Transverse colon (tissue), 4 donors: ENCODE data around the gene PPP1R1B. TPM values are rescaled to one million over a fixed set of nuclear protein-coding genes. Genes with fewer than 3 reads are reported as not detected.

ENCODE experiments used
- DNase-seq: peaks from one replicate; pipeline ENCODE4 v3.0.0-alpha.2; 2019
- H3K27ac ChIP-seq, 4 donors: fragments of 200-600 bp; sonication (generic); 2 replicates each; pipeline ENCODE4 v1.5.1; 2016 to 2018; ENCODE audit warnings: inconsistent platforms in 4 of 4
- H3K27me3 ChIP-seq: fragments of 200-600 bp; sonication (generic); 2 replicates; pipeline ENCODE4 v1.5.1; 2017; ENCODE audit warnings: inconsistent platforms
- H3K36me3 ChIP-seq, 4 donors: fragments of 200-600 bp; sonication (generic); 2 replicates each; pipeline ENCODE4 v1.5.1; 2017 to 2019; ENCODE audit warnings: inconsistent platforms in 4 of 4
- H3K4me1 ChIP-seq, 4 donors: fragments of 200-600 bp; sonication (generic); 2 replicates each; pipeline ENCODE4 v1.5.1; 2017 to 2020; ENCODE audit warnings: inconsistent platforms in 4 of 4
- H3K4me3 ChIP-seq, 4 donors: fragments of 200-600 bp; sonication (generic); 1 replicate in 1 of 4; 2 replicates in 3 of 4; pipeline versions ENCODE4 v1.5.1 to v1.6.1; 2017 to 2019; ENCODE audit warnings: inconsistent platforms in 4 of 4
- H3K9me3 ChIP-seq, 2 donors: fragments of 200-600 bp; sonication (generic); 2 replicates each; pipeline ENCODE4 v1.5.1; 2017 to 2019; ENCODE audit warnings: inconsistent platforms in 2 of 2
- EP300 ChIP-seq: sonication (generic); formaldehyde crosslinking; IDR thresholded peaks from one replicate; pipeline ENCODE4 v1.6.1; 2017; ENCODE audit warnings: antibody characterized with exemption, low read depth
- POLR2A ChIP-seq: fragments of 450-650 bp; IDR thresholded peaks from one replicate; pipeline ENCODE4 v1.6.1; 2016; ENCODE audit warnings: antibody characterized with exemption, mild to moderate bottlenecking, moderate library complexity
- POLR2AphosphoS5 ChIP-seq, 3 donors: sonication (generic); formaldehyde crosslinking; IDR thresholded peaks; one replicate each; pipeline ENCODE4 v1.6.1; 2016; ENCODE audit warnings: antibody characterized with exemption in 3 of 3
- WGBS, 2 donors: methylation state at CpG; one replicate each; pipeline ENCODE4 v1.1.5; 2018; ENCODE audit warnings: low coverage in 1 of 2; 5-methylcytosine and 5-hydroxymethylcytosine counted together
- in situ Hi-C, 4 donors: fragments of 200-750 bp; cut with MboI; loops; one replicate each; pipeline versions ENCODE4 v1.15.0 to v1.15.1; 2017; ENCODE audit warnings: low sequenced_read_pairs in 3 of 4, low pct_ligation_motif_present in 1 of 4, low pct_unique_long_range_greater_than_20kb in 1 of 4
- intact Hi-C: fragments of 100-400 bp; cut with DNase I; formaldehyde crosslinking; loops from one replicate; pipeline ENCODE4 v1.15.1; 2023; ENCODE audit warnings: low total_unique reads
- total RNA-seq, 4 donors: library from RNA; depleted of rRNA; stranded (reverse); fragments of >200 nt; gene quantifications; one replicate each; pipeline ENCODE4 v1.1.0, GENCODE V29; 2016
- TF ChIP-seq, protein P1 (sequence below), 5 experiments: fragments of 200-600 bp in 3 of 5; fragments of 450-650 bp in 2 of 5; sonication (generic) in 3 of 5; IDR thresholded peaks; 1 replicate in 2 of 5; 2 replicates in 3 of 5; pipeline ENCODE4 v1.5.1; 2016 to 2017; ENCODE audit warnings: antibody characterized with exemption in 5 of 5, inconsistent platforms in 3 of 5, mild to moderate bottlenecking in 2 of 5, moderate library complexity in 1 of 5

The PPP1R1B gene
- total RNA-seq, 4 donors from 2014 or later: 125 to 509 (median 223) TPM

DNA sequence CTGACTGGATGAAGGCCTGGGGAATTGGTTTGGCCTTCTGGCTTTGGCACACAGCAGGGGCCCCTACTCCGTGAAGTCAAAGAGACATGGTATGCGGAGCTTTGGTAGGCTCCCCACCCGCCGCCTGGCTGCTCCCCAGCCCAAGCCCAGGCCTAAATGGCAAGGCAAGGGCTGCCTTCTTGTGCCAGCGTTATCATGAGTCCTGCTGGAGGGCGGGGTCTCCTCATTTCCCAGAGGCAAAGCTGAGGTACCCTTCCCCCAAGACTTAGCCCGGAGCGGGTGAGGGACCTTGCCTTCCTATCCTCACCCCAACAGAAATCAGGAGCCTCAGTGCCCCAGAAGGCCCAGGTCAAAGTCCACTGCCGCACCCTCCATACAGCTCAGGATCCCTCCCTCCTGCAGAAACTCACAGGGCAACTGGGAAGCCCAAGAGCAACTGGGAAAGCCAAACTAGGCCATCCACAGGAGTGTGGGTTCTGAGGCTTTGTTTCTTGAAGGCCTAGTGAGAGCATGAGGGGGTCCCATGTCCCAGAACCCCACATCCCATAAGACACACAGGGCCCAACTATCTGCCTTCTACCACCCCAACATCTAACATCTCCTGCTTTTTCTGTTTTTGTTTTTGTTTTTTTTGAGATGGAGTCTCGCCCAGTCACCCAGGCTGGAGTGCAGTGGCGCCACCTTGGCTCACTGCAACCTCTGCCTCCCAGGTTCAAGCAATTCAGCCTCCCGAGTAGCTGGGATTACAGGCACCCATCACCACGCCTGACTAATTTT is 51.8 kb downstream of the PPP1R1B start:
- H3K9me3 ChIP-seq: no peaks in the 10 kb centered on the region
- H3K27me3 ChIP-seq: no peaks in the 10 kb centered on the region
- H3K36me3 ChIP-seq: peaks cover 0 to 6% (median 0%) of the 10 kb centered on the region in 4 donors
- DNase-seq: peak; percentile 91
- in situ Hi-C loops: no loop called here
- H3K4me3 ChIP-seq: no peak overlapping the region
- intact Hi-C loops: no loop called here
- H3K4me1 ChIP-seq: peaks cover 21 to 52% (median 51%) of the 10 kb centered on the region in 4 donors
- 60 to 65% methylated on average over 1 to 11 of the region's 13 CpGs for WGBS, 2 donors
- peak overlapping the region; percentile 64 to 82 (median 76) for H3K27ac ChIP-seq
- peak; percentile 24 for TF ChIP-seq POLR2A
- peak in 2 of 3 donors; percentile 8 to 40 for TF ChIP-seq POLR2AphosphoS5 (IDR thresholded peaks at IDR 0.05)
- TF ChIP-seq, protein P1, sequence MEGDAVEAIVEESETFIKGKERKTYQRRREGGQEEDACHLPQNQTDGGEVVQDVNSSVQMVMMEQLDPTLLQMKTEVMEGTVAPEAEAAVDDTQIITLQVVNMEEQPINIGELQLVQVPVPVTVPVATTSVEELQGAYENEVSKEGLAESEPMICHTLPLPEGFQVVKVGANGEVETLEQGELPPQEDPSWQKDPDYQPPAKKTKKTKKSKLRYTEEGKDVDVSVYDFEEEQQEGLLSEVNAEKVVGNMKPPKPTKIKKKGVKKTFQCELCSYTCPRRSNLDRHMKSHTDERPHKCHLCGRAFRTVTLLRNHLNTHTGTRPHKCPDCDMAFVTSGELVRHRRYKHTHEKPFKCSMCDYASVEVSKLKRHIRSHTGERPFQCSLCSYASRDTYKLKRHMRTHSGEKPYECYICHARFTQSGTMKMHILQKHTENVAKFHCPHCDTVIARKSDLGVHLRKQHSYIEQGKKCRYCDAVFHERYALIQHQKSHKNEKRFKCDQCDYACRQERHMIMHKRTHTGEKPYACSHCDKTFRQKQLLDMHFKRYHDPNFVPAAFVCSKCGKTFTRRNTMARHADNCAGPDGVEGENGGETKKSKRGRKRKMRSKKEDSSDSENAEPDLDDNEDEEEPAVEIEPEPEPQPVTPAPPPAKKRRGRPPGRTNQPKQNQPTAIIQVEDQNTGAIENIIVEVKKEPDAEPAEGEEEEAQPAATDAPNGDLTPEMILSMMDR (IDR thresholded peaks at IDR 0.05): no peak

DNA sequence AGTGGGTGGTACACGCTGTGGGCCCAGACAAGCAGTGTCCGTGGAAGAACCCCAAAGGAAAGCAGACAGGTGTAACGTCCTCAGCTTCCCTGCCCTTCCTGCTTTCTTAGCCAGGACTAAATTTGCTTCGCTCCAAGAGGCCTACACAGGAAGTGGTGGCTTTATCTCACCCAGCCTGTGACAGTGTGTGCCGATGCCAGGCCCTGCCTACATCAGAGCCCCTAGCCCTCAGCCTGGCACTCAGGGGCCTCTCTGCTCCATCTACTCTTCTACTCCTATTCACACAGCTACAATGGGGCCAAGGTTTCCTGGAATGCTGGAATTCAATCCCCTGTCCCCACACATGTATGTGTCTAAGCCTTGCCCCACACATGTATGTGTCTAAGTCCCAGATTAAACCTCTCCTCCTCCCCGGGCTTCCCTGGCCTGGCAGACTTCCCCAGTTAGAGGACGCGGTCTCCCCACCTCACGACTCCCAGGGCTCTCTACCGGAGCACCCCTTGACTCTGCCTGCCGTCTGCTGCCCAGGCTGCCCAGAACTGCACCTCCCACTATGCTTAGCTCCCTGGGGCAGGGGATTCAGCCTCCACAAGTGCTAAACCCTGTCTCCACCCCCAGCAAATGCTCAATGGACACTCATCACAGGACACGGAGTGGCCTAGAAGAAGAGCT is 52.9 kb downstream of the PPP1R1B start:
- Histone ChIP-seq H3K9me3 (no peaks in the 10 kb centered on the region), H3K27me3 (no peaks in the 10 kb centered on the region), H3K4me1 (peaks cover 21 to 49% (median 47%) of the 10 kb centered on the region in 4 donors), H3K4me3 (no peak overlapping the region), H3K36me3 (peaks cover 0 to 12% (median 0%) of the 10 kb centered on the region in 4 donors), H3K27ac (peak overlapping the region; percentile 64 to 82 (median 76))
- no peak for DNase-seq
- TF ChIP-seq, protein P1 (IDR thresholded peaks at IDR 0.05): peak in 1 of 5 experiments; percentile 22
- TF ChIP-seq EP300: no peak
- peak; percentile 35 for TF ChIP-seq POLR2A
- in situ Hi-C loops: no loop called here
- 64% methylated on average over 12 of the region's 12 CpGs; no CpG with 5 or more reads in 1 of the 2 donors for WGBS, 2 donors
- intact Hi-C loops: no loop called here

DNA sequence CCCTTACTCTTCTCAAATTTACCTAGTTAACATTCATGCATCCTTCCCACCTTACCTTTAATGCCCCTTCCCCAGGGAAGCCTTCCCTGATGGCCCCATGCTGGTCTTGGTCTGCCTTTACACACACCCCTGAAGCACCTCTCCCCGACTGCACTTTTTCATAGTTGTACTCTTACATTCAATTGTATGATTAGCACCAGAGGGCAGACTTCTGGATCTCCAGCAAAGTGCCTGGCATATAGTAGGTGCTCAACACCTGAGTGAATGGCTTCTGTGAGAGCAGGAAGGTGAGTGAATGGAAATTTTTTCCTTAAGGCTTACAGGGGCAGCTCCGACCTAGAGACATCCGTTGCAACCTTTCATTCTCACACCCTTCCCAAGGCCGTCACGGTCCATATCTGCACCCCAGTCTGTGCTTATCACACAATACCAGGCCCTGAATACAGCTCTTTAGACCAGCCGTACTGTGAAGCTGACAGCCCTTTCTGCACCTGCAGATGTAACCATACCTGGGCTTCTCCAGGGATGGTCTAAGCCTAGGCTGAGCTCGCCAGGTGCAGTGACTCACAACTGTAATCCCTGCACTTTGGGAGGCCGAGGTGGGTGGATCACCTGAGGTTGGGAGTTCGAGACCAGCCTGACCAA is 56.7 kb downstream of the PPP1R1B start:
- in situ Hi-C loops: no loop called here
- H3K27me3 ChIP-seq: no peaks in the 10 kb centered on the region
- WGBS, 2 donors: 90 to 91% methylated on average over 5 to 9 of the region's 9 CpGs
- H3K27ac ChIP-seq: no peak overlapping the region
- intact Hi-C loops: no loop called here
- H3K4me3 ChIP-seq: no peak overlapping the region
- no peak for DNase-seq
- H3K4me1 ChIP-seq: peaks cover 8 to 34% (median 28%) of the 10 kb centered on the region in 4 donors
- TF ChIP-seq EP300 (no peak), POLR2AphosphoS5 (IDR thresholded peaks at IDR 0.05) (no peak), POLR2A (no peak)
- TF ChIP-seq, protein P1 (IDR thresholded peaks at IDR 0.05): no peak
- H3K36me3 ChIP-seq: peaks cover 0 to 13% (median 0%) of the 10 kb centered on the region in 4 donors
- no peaks in the 10 kb centered on the region for H3K9me3 ChIP-seq
